Posterior vena cava (tissue), 2 donors: Measurements from ENCODE around the gene PRDM5. TPM values are rescaled to one million over a fixed set of nuclear protein-coding genes. Genes with fewer than 3 reads are reported as not detected.
"Not testable (repeated sequence)": the region's sequence is repeated elsewhere in the genome, so short reads cannot be mapped to it uniquely, and the experiment has no call there.

Experiments used
- DNase-seq: peaks from one replicate; pipeline ENCODE4 v3.0.0-alpha.2; 2020; ENCODE audit warnings: low spot score
- intact Hi-C, 2 donors: fragments of 100-400 bp; cut with DNase I; formaldehyde crosslinking; loops; one replicate each; pipeline versions ENCODE4 v1.14.1 to v1.14.2; 2022 to 2023
- total RNA-seq, 2 donors: library from RNA; stranded (reverse); fragmentation: NEBNext Ultra II Directional; extraction: Animal tissue kit (Norgen Biotek cat#: 25700); gene quantifications; one replicate each; pipeline ENCODE4 v1.2.1, GENCODE V29; 2021
- donor health status: DM: yes; HTN: yes; CAD: no.
- donor health status: DM: yes; HTN: yes; CAD: no.

Gene PRDM5
- total RNA-seq, 2 donors from 2014 or later: 16.3 to 19.4 TPM

- no peak for DNase-seq
- intact Hi-C loops: no loop called here
Observed at GRCh38 chr4:120775431-120775830, 147.1 kb downstream of the PRDM5 start.

GRCh38 chr4:120773641-120774040, 148.9 kb downstream of the PRDM5 start:
- DNase-seq: no peak
- intact Hi-C loops: loop anchor here in 1 of 2 donors (5.0 kb wide), 1 partner anchor 1026 kb away; no protein-coding TSS in a partner anchor

- intact Hi-C loops: loop anchor here in 1 of 2 donors (5.0 kb wide), 1 partner anchor 1025 kb away; no protein-coding TSS in a partner anchor
Observed at GRCh38 chr4:120771907-120772306, 150.6 kb downstream of the PRDM5 start.

GRCh38 chr4:120770897-120771296, 151.6 kb downstream of the PRDM5 start:
- no peak for DNase-seq
- intact Hi-C loops: loop anchor here in 1 of 2 donors (5.0 kb wide), 1 partner anchor 1024 kb away; no protein-coding TSS in a partner anchor

More at GRCh38 chr4:120771907-120772306, 150.6 kb downstream of the PRDM5 start:
- no peak for DNase-seq

- DNase-seq: no peak
- intact Hi-C loops: no loop called here
Observed at GRCh38 chr4:120769227-120769626, 153.3 kb downstream of the PRDM5 start.

GRCh38 chr4:120765260-120765680, 157.3 kb downstream of the PRDM5 start:
- intact Hi-C loops: no loop called here
- DNase-seq: no peak

- intact Hi-C loops: no loop called here
- no peak for DNase-seq
Observed at GRCh38 chr4:120763650-120764049, 158.9 kb downstream of the PRDM5 start.

GRCh38 chr4:120761070-120761469, 161.5 kb downstream of the PRDM5 start:
- intact Hi-C loops: no loop called here

GRCh38 chr4:120760047-120760446, 162.5 kb downstream of the PRDM5 start:
- intact Hi-C loops: no loop called here
- no peak for DNase-seq

More at GRCh38 chr4:120761070-120761469, 161.5 kb downstream of the PRDM5 start:
- no peak for DNase-seq

GRCh38 chr4:120755864-120756263, 166.7 kb downstream of the PRDM5 start:
- intact Hi-C loops: no loop called here

GRCh38 chr4:120754590-120754989, 167.9 kb downstream of the PRDM5 start:
- intact Hi-C loops: no loop called here
- peak; percentile 62 for DNase-seq

More at GRCh38 chr4:120755864-120756263, 166.7 kb downstream of the PRDM5 start:
- no peak for DNase-seq

GRCh38 chr4:120753854-120754253, 168.7 kb downstream of the PRDM5 start:
- DNase-seq: no peak
- intact Hi-C loops: no loop called here

GRCh38 chr4:120750152-120750525, 172.4 kb downstream of the PRDM5 start:
- intact Hi-C loops: no loop called here
- DNase-seq: no peak

- no peak for DNase-seq
- intact Hi-C loops: no loop called here
Observed at GRCh38 chr4:120749445-120750151, 172.9 kb downstream of the PRDM5 start.

- DNase-seq, intact Hi-C loops: not testable (repeated sequence)
Observed at GRCh38 chr4:120741636-120742035, 180.9 kb downstream of the PRDM5 start.

GRCh38 chr4:120736312-120736711, 186.2 kb downstream of the PRDM5 start:
- intact Hi-C loops: no loop called here

GRCh38 chr4:120733968-120734367, 188.6 kb downstream of the PRDM5 start:
- intact Hi-C loops: no loop called here
- DNase-seq: peak; percentile 72

More at GRCh38 chr4:120736312-120736711, 186.2 kb downstream of the PRDM5 start:
- no peak for DNase-seq

- intact Hi-C loops: no loop called here
- no peak for DNase-seq
Observed at GRCh38 chr4:120733054-120733453, 189.5 kb downstream of the PRDM5 start.

GRCh38 chr4:120731561-120731960, 191.0 kb downstream of the PRDM5 start:
- no peak for DNase-seq
- intact Hi-C loops: no loop called here

- intact Hi-C loops: no loop called here
- no peak for DNase-seq
Observed at GRCh38 chr4:120730777-120731320, 191.7 kb downstream of the PRDM5 start.
